ENCODE measurements around the gene UBE2G1. TPM values are rescaled to one million over a fixed set of nuclear protein-coding genes. Genes with fewer than 3 reads are reported as not detected.
A peak's percentile ranks its signal among the peaks of the same experiment; 100 is the strongest.

The UBE2G1 gene, protein sequence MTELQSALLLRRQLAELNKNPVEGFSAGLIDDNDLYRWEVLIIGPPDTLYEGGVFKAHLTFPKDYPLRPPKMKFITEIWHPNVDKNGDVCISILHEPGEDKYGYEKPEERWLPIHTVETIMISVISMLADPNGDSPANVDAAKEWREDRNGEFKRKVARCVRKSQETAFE
- total RNA-seq (2014; rRNA removed; shearing (Covaris generic); ENCODE audit: low replicate concordance) = 23.6 and 25.7 TPM in 2 replicates

DNA sequence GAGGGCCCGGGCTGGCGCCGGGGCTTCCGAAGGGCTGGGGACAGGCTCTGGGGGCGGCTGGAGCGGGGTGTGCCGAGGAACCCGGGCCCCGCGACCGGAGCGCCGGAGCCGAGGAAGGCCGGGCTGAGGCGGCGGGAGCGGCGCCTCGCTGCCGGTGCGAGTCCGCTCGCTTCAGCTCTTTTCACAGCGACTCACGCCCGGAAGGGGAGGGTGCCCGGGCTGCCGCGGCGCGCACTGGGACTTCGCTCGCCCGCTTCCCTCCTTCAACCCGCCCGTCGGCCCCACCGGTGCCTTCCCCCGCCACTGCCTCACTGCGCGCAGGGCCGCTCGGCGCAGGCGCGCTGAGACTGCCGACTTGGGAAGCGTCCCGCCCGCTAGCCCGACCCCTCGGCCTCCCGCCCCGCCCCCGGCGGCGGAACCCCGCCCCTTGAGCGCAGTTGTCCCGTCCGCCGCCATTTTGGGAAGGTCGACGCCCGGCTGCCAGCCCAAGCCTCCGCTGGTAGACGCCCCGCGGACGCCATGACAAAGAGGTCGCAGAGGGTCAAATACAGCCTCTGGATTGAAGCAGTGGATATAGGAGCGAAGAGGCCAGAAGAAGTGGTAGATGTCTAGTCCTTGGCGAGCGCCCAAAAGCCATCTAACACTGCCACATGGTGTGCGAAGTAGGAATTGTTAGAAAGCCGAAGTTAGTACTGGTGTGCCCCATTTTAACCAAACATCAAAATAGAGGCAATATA, at the start of gene UBE2G1:
Gene UBE2G1, minus strand, starts transcription at position 349 of the 737 bp plus-strand sequence. CDS start 359 bp downstream, outside the sequence.
- DNase-seq (ENCODE audit: low read depth) = peak; percentile 91
- in situ Hi-C loops (cut with HindIII; ENCODE audit: low pct_unique_long_range_greater_than_20kb, low sequenced_read_pairs) = no loop called here

DNA sequence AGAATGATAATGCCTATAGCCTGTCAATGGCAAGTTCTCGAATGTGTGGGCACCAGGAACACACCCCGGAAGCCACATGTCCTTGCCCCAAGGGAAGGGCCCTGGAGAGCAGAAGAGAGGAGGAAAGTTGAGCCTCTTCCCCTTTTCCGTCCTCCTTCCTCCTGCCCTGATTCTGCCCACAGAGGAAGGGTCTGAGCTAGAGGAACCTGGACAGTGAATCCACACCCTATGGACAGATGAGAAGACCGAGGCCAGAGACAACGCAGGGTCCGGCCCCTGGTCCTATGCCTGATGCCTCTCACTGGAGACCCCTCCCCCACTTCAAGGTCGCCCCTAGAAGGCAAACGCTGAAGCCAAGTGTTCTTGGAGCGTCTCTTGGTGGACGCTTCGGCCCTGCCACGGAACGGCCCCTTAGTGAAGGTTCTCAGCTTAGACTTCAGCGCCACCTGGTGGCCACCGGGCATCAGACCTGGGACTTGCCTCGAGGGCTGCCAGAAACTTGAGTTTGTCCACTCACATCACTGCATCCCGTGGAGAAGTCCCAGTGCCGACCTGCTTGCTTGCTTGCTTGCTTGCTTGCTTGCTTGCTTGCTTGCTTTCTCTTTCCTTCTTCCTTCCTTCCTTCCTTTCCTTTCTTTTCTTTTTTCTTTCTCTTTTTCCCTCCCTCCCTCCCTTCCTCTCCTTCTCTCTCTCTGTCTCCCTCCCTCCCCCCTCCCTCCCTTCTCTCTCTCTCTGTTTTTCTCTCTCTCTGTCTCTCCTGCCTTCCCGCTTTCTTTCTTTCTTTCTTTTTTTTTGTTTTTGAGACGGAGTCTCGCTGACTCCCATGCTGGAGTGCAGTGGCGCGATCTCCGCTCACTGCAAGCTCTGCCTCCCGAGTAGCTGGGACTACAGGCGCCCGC, 46.7 kb upstream of the UBE2G1 start:
- peak; percentile 64 for DNase-seq (ENCODE audit: low read depth)

DNA sequence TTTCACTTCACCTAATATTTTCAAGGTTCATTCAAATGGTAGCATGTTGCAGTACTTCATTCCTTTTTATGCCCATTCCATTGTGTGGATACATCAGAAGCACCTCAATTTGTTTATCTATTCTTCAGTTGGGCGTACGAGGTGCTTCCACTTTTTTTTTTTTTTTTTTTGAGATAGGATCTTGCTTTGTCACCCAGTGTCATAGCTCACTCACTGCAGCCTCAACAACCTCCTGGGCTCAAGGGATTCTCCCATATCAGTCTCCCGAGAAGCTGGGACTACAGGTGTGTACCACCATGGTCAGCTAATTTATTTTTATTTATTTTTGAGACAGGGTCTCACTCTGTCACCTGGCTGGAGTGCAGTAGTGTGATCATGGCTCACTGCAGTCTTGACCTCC, 44.7 kb upstream of the UBE2G1 start:
- DNase-seq (ENCODE audit: low read depth) = no peak
- in situ Hi-C loops (cut with HindIII; ENCODE audit: low pct_unique_long_range_greater_than_20kb, low sequenced_read_pairs) = no loop called here

More for the DNA sequence above, 46.7 kb upstream of the UBE2G1 start:
- in situ Hi-C loops (cut with HindIII; ENCODE audit: low pct_unique_long_range_greater_than_20kb, low sequenced_read_pairs) = no loop called here

DNA sequence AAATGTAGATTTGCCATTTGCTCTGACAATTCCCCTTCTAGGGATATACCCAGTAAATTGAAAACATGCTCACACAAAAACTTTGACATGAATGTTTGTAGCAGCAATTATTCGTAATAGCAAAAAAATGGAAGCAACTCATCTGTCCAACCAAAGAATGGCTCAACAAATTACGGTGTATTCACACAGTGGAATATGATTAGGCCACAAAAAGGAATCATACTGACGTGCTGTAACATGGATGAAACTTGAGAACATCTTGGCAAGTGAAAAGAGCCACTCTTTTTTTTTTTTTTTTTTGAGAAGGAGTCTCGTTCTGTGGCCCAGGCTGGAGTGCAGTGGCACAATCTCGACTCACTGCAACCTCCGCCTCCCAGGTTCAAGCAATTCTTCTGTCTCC, 43.2 kb upstream of the UBE2G1 start:
- DNase-seq (ENCODE audit: low read depth) = no peak
- in situ Hi-C loops (cut with HindIII; ENCODE audit: low pct_unique_long_range_greater_than_20kb, low sequenced_read_pairs) = no loop called here

DNA sequence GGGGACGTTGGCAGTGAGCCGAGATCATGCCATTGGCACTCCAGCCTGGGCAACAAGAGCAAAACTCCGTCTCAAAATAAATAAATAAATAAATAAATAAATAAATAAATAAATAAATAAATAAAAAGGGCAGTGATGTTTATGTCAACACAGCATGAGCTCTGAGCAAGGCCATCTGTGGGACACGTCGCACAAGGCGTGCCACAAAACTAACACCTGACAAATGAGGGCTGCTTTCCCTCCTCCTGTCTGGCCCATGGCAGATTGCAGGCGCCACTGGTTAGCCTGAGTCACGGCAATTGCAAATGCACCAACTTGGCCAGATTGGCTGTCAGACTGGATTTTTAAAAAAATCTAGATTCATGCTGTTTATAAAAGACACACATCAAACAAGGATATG, 41.4 kb upstream of the UBE2G1 start:
- no peak for DNase-seq (ENCODE audit: low read depth)
- in situ Hi-C loops (cut with HindIII; ENCODE audit: low pct_unique_long_range_greater_than_20kb, low sequenced_read_pairs) = no loop called here

DNA sequence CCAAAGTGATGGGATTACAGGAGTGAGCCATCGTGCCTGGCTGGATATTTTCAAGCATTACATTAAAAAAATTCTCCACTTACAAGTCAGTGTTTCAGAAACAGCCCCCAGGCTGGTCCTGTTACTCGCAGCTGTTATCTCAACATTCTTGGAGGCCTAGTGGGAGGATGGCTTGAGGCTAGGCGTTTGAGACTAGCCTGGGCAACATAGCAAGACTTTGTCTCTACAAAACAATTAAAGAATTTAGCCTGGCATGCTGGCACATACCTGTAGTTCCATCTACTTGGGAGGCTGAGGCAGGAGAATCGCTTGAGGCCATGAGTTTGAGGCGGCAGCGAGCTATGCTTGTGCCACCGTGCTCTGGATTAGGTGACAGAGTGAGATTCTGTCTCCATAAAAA, 40.7 kb upstream of the UBE2G1 start:
- in situ Hi-C loops (cut with HindIII; ENCODE audit: low pct_unique_long_range_greater_than_20kb, low sequenced_read_pairs) = no loop called here
- DNase-seq (ENCODE audit: low read depth) = no peak

DNA sequence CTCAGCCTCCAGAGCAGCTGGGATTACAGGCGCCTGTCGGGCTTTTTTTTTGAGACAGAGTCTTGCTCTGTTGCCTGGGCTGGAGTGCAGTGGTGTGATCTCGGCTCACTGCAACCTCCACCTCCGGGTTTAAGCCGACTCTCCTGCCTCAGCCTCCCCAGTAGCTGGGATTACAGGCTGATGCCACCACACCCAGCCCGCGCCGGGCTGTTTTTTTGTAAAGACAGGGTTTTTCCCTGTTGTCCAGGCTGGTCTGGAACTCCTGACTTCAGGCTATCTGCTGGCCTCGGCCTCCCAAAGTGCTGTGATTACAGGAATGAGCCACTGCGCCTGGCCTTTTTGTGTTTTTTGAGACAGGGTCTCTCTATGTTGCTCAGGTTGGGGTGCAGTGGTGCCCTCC, 39.9 kb upstream of the UBE2G1 start:
- DNase-seq (ENCODE audit: low read depth) = no peak
- in situ Hi-C loops (cut with HindIII; ENCODE audit: low pct_unique_long_range_greater_than_20kb, low sequenced_read_pairs) = no loop called here

DNA sequence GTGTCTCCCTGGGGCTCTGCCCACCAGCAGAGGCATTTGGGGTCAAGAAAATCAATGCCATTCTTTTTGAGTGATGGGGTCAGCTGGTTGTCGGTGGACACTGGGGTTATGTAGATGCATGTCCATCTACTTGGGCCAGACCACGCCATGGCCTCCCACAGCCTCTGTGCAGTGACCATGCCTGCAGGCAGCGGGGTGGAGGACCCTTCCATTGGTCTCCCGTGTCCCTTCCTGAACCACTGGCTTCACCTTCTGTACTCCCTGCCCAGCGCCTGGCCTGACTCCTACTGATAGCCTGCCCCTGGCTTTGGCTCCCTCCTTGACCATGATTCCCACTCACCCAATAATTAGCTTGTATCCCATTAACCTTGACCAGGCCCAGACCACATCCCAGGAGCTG, 39.2 kb upstream of the UBE2G1 start:
- in situ Hi-C loops (cut with HindIII; ENCODE audit: low pct_unique_long_range_greater_than_20kb, low sequenced_read_pairs) = no loop called here
- no peak for DNase-seq (ENCODE audit: low read depth)

DNA sequence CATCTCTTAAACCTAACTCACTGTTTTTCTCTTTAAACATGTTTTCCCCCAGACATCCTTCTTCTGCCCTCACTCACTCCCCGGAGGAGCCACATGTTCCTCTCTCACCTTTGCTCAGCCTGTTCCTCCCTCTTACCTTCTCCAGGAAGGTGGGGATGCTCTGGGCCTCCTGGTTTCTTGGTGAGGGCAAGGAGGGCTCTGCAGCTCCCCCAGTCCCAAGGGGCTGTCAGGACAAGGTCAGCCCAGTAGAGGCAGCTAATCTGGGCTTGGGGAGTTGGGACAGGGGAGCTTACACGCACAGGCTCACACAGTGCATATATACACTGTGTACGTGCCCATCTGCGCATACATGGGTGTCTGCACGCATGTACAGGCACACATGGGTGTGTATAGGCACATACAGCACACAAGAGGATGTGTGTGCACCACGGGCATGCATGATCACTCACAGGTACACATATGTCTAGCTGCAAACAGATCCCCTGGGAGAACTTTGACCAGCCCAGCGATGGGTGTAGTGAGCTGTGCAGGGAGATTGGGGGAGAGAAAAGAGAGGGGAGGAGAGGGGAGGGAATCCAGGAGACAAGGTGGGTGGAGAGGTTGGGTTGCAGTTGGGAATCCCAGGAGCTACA, 38.7 kb upstream of the UBE2G1 start:
- in situ Hi-C loops (cut with HindIII; ENCODE audit: low pct_unique_long_range_greater_than_20kb, low sequenced_read_pairs) = no loop called here
- DNase-seq (ENCODE audit: low read depth) = no peak

DNA sequence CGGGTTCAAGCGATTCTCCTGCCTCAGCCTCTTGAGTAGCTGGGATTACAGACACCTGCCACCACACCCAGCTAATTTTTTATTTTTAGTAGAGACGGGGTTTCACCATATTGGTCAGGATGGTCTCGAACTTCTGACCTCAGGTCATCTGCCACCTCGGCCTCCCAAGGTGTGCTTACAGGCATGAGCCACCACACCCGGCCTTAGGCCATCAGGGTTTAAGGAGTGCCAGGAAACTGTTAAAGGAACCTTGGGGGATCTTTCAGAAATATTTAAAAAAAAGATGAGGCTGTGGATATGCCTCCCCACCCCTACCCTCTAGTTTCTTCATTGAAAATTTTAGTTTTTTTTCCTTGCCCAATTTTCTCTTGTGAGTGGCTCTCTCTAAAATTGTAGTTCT, 31.4 kb upstream of the UBE2G1 start:
- no peak for DNase-seq (ENCODE audit: low read depth)
- in situ Hi-C loops (cut with HindIII; ENCODE audit: low pct_unique_long_range_greater_than_20kb, low sequenced_read_pairs) = no loop called here

DNA sequence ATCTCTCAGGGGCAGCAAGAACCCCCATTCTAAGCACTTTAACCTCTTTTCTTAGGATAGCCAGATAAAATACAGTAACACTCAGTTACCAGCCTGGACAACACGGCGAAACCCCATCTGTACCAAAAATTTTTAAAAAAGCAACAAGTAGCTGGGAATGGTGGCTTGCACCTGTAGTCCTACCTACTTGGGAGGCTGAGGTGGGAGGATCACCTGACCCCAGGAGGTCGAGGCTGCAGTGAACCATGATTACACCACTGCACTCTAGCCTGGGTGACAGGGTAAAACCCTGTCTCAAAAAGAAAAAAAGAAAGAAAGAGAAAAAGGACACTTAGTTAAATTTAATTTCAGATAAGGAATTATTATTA, 28.6 kb upstream of the UBE2G1 start:
- no peak for DNase-seq (ENCODE audit: low read depth)
- in situ Hi-C loops (cut with HindIII; ENCODE audit: low pct_unique_long_range_greater_than_20kb, low sequenced_read_pairs) = no loop called here

DNA sequence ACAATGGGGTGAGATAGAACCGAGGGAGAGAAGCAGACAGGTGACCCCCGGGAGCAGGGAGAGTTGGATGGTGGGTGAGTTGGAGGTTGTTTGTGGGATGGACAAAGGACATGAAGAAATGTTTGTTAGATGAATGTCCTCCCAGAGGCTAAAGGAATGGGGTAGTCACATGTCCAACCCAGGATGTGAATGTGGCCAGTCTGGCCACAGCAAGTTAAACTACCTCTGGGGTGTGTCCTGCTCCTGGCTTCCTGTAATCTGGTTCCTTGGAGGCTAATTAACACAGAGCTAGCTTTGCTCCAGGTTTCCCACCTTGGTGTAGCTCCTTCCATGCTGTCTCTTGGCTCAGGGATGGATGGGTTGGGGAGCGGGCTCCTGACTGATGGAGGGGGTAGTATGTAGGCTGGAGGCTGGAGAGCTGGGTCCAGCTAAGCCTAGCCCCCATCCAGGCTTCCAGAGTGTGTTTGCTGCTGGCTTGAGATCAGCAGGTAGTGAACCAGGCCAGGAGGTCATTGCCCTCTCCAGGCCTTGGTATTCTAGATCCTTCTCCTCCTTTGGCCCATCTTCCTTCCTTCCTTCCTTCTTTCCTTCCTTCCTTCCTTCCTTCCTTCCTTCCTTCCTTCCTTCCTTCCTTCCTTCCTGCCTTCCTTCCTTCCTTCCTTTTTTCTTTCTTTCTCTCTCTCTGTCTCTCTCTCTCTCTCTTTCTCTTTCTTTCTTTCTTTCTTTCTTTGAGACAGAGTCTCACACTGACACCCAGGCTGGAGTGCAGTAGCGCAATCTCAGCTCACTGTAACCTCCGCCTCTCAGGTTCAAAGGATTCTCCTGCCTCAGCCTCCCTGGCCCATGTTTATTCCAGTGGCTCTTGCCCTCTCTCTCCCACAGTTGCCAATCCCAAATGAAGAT, 28.0 kb upstream of the UBE2G1 start:
- in situ Hi-C loops (cut with HindIII; ENCODE audit: low pct_unique_long_range_greater_than_20kb, low sequenced_read_pairs) = no loop called here
- no peak for DNase-seq (ENCODE audit: low read depth)

DNA sequence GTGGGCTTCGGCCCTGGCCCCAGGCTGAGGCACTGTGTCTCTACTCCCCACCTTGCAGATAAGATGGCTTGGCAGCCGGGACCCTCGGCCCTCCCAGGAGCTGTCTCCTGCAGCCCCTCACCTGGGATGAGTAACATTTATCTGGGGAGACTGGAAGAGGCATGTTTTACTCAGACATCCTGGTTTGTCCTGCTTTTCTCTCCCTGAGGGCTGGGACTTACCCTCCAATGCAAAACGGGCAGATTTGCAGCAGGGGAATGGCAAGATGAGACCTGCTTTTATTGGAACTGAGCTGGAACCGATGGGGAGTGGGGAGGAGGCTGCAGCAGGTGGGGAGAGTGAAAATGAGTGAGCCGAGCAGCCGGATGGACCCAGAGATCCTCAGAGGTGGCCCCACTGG, 27.3 kb upstream of the UBE2G1 start:
- no peak for DNase-seq (ENCODE audit: low read depth)
- in situ Hi-C loops (cut with HindIII; ENCODE audit: low pct_unique_long_range_greater_than_20kb, low sequenced_read_pairs) = no loop called here

DNA sequence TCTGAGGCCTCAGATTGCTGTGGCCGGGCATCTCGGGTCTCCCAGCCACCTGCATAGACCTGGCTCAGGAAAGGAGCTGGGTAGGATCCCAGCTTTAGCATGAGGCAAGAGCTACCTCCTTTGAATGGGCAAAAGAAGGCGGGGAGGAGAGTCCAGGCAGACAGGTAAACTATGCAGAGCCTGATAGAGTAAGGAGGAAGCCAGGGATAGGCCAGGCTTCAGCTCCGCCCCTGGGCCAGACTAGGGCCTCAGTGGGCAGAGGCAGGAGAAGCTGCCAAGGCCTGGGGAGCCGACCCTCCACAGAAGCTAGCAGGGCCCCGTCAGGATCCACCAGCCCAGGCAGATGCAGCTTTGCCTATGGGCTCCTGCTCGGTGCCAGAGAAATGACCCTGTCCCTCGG, 22.6 kb upstream of the UBE2G1 start:
- in situ Hi-C loops (cut with HindIII; ENCODE audit: low pct_unique_long_range_greater_than_20kb, low sequenced_read_pairs) = no loop called here
- no peak for DNase-seq (ENCODE audit: low read depth)

DNA sequence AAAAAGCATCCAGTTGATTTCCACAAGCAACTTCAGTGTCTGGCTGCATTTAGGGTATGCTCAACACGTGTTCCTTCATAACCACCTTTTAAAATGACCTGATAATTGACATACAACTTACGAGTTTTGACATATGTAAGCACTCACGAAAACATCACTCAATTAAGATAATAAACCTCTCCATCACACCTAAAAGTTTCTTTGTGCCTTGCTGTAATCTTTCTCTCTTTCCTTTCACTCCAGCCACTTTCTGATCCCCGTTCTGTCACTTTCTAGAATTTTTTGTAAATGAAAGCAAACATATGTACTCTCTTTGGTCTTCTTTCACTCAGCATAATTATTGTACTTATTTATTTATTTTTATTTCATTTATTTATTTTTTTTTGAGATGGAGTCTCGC, 20.7 kb upstream of the UBE2G1 start:
- in situ Hi-C loops (cut with HindIII; ENCODE audit: low pct_unique_long_range_greater_than_20kb, low sequenced_read_pairs) = no loop called here
- no peak for DNase-seq (ENCODE audit: low read depth)

DNA sequence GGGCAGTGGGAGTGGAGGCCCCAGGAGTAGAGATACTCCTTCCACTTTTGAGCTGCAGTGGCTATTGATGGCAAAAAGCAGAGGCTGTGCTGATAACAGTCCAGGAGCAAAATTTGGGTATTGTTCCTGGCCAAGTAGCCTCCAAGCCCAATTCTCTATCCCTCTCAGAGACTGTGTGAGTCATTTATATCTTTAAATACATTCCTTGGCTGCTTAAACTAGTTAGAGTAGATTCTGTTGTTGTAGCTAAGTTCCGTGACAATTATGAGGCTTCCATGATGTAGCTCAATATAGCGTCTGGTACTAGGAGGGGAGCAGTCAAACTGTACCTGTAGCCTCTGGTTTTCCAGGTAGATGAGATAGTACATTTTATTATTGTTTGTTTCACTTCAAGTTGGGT, 19.9 kb upstream of the UBE2G1 start:
- in situ Hi-C loops (cut with HindIII; ENCODE audit: low pct_unique_long_range_greater_than_20kb, low sequenced_read_pairs) = no loop called here
- DNase-seq (ENCODE audit: low read depth) = no peak

DNA sequence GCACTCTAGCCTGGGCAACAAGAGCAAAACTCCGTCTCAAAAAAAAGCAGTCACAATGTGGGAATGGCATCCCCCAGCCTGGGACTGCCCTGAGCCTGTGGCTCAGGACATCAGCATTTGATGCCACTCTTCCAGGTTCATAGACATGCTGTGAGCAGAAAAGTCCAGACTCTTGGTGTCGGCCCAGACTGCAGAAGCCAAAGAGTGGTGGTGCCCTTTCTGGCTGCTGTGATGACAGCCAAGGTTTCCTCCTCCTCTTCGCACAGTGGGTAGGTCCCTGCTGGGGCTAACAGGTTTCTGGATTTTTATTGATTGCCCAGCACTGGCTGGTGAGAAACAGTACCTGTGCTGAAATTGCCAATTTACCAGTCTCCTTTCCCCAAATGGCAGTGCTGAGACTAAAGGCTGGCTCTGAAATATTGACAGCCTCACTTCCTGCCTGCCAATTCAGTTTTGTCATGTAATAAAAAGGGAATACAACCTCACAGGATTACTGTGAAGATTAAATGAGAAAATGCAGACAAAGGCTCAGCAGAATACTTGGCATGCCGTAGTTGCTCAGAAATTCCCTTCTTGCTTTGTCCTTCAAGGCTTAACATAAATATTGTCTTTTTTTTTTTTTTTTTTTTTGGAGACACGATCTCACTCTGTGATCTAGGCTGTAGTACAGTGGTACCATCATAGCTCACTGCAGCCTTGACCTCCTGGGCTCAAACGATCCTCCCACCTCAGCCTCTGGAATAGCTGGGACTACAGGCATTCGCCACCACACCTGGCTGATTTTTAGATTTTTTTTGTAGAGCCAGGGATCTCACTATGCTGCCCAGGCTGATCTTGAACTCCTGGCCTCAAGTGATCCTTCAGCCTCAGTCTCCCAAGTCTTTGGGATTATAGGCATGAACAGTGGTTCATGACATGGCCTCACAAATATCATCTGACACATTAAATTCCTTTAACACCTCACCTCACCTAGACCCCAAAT, 15.5 kb upstream of the UBE2G1 start:
- no peak for DNase-seq (ENCODE audit: low read depth)

More for the DNA sequence above, 15.5 kb upstream of the UBE2G1 start:
- in situ Hi-C loops (cut with HindIII; ENCODE audit: low pct_unique_long_range_greater_than_20kb, low sequenced_read_pairs) = no loop called here
